KBM-7 (cell line): Measurements from ENCODE around the gene FBXO36.
"Not testable (repeated sequence)": the region's sequence is repeated elsewhere in the genome, so short reads cannot be mapped to it uniquely, and the experiment has no call there.

Source experiments
- DNase-seq: peaks from one replicate; pipeline ENCODE4 v3.0.0-alpha.2; 2015
- in situ Hi-C: fragments of 300-500 bp; cut with MboI; formaldehyde crosslinking; loops from 2 replicates; pipeline ENCODE4 v1.14.3; 2020; ENCODE audit warnings: low sequenced_read_pairs, low pct_unique_long_range_greater_than_20kb, mixed read lengths

Gene FBXO36, protein sequence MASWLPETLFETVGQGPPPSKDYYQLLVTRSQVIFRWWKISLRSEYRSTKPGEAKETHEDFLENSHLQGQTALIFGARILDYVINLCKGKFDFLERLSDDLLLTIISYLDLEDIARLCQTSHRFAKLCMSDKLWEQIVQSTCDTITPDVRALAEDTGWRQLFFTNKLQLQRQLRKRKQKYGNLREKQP

DNA sequence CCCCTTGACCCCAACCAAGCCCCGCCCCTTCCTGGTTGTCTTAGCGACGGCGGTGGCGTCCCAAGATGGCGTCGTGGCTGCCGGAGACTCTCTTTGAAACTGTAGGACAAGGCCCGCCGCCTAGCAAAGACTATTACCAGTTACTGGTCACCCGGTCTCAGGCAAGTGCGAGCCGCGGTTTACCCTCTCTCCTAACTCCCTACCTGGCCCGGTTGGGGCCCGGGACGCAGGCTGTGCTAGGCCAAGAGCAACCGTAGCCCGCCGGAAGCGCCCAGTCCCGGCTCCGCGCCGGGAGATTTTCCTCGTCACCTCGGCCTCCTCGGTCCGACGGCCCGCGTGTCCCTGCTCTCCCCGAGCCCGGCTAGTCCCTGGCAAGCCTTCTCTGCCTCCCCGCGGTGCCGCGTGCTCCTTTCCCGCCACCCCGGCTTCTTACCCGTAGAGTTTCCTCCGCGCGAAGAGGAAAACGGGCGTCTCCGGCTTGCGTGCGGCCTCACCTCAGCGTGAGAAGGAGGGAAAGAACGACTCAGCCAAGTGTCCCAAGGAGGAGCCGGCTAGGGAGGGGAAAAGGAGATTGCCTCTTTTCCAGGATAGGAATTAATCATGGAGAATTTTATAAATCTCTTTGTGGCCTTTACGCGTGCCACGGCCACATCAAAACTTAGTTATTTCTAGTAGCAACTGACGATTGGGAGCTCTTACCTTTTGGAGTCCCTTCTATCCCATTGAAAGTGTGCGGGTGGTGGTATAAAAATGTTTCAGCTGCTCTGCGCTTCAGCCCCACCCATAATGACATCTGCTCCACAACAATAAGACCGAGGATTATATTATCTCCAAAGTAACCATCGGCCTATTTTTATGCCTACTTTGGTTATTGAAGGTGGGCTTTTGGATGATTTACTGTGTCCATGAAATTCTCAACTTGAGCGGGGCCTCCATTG is at the start of gene FBXO36:
Gene FBXO36 (plus strand): TSS at position 55 of the 938 bp plus-strand sequence. CDS start 11 bp downstream, at position 66.
- in situ Hi-C loops = no loop called here
- DNase-seq = peak; percentile 83

DNA sequence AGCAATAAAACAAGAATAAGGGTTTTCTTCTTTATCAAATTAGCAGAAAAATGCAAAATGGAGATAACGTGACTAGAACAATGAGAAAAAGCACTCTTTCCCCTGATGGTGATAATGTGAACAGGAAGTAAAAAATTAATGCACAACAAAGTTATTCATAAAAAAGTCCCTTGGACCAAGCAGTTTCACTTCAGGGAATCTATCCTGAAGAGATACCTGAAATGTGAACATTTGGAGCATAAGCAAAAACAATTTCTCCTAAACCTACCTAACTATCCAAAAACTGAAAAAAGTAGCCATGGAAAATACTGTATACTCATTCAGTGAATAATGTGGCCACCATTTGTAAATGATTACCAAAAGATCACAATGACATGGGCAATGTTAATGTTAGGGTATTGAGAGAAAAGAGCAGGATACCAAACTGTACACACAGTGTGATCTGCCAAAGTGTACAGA is 49.2 kb upstream of the FBXO36 start:
- DNase-seq = no peak
- in situ Hi-C loops = no loop called here

DNA sequence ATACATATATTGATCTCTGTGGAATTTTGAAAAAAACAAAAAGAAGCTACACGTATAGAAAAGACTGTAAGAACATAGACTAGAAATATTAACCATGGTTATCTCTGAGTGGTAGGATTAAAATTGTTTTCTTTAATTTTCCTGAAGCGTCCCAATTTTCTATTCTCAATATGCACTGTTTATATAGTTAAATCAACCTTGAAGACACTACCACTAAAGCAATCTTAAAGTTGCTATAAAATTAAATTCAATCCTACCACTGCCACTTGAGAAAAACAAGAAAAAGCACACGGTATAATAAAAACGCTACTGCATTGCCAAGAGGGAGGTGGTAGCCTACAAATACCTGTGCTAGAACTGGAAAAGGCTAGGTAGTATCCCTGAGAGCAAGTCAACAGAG is 47.7 kb upstream of the FBXO36 start:
- in situ Hi-C loops = no loop called here
- DNase-seq = no peak

DNA sequence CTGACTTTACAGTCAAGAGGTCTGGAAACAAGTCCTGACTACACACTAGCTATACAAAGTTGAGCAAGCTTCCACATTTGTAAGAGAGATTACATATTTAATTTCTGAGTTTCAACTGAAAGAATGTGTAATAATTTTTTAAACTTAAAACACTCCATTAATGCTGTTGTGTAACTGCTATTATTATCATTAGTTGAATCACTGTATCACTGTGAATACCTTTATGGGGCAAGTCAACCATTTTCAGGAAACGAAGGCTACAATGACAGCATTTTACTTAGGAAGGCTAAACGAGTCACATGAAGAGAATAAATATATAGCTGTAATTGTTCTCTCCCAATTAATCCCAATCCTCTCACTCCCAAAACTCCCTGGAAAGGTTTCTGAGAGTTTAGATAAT is 46.8 kb upstream of the FBXO36 start:
- in situ Hi-C loops = no loop called here

DNA sequence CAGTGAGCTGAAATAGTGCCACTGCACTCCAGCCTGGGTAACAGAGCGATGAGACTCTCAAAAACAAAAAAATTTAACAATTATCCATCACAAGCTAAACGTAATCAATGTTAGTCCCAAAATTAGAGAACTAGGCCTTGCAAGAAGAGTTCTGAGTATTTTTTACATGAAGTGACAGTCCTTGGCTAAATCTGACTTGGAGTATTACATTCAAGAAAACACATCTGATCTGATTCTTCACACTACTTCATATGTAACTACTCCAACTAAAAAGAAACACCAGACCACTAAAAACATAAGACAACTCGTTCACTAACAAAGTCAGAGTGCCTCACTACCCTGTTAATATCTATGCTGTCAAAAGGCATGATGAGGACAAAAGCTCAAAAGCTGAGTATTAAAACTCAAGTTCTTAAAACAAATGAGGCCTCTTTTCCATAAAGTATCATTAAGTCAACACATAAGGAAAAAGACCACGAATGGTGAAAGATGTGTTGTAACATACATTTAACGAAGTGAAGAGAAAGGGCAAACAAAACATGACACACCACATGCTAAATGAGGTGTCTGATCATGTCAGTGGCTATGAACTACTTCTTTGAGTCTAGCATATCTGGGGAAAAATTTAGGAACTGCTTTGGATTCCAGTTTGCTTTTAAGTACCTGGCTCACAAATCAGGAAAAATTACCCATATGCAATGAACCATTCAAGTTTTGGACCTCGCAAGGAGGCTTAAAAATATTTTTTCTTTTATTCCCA is 42.9 kb upstream of the FBXO36 start:
- in situ Hi-C loops = no loop called here
- no peak for DNase-seq

More for the DNA sequence above, 46.8 kb upstream of the FBXO36 start:
- DNase-seq = no peak

DNA sequence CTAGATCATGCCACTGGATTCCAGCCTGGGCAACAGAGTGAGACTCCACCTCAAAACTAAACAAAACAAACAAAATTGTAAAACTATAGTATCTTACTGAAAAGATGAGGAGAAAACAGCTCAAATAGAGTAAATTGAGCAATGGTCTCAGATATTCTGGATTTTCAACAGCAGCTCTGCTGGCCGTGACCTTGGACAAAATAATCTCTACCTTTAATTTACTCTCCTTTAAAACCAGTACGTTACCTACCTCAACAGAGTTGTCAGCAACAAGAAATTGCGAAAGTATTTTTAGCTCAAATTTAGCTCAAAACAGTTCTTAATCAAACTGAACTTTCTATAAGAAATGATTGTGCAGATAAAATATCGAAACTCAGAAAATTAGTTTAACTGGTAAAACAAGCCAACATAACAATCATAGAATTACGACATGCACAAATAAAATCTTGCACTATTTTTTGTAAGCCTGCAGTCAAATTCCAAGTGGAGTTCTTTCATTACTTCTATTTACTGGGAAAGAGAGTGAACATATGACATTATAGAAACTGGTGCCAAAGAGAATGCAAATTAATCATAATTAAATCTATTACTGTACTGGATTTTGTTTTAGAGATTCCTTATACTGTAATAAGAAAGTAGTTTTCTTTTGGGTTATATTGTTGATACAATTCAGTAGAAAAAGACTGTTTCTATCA is 41.3 kb upstream of the FBXO36 start:
- in situ Hi-C loops = no loop called here
- no peak for DNase-seq

DNA sequence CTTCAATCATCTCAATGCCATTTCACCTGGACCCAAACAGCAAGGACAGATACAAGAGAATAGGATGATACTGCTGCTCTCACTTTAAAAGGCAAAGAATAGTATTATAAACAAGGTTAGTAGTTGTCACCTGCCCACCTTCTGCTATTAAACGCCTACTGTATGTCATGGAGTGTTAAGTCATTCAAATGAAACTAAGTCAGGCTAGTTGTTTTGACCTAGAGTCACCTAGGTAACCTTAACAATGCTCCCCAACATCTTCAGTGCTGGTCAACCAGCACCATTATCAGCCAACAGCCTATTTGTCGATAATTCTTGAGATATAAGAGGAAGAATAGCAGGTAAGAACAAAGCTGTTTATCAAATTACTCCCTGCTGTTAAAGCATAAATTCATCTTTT is 39.7 kb upstream of the FBXO36 start:
- DNase-seq = no peak
- in situ Hi-C loops = no loop called here

DNA sequence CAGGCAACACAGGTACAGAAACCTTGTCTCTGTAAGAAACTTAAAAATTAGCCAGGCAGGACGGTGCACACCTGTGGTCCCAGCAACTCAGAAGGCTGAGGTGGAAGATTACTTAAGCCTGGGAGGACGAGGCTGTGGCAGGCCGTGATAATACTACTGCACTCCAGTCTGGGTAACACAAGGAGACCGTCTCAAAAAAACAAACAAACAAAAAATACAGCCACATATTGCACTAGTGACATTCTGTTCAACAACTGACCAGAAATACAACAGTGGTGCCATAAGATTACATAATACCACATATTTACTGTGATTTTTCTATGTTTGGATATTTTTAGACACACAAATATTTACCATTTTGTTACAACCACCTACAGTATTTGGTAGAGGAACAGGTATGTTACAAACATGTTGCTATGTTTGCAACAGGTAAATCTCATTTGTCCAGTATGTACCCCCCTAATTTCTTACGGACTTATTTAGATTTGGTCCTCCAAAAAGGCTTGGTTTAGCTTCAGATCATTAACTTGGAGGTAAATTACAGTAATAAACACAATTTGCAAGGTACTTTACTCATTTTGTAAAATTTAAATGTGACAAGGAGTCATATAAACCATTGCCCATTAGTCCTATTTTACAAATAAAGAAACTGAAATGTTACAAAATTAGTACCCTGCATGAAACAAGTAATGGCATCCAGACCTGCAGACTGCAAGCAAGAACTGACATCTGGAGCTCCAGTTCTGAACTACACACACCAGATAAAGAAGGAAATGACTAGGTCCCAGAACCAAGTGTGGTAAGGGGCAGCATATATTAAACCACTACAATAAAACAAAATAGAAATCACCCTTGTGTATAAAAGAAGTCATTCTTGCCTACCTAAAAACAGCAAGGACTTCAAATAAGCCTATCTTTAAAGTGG is 37.3 kb upstream of the FBXO36 start:
- no peak for DNase-seq
- in situ Hi-C loops = no loop called here

DNA sequence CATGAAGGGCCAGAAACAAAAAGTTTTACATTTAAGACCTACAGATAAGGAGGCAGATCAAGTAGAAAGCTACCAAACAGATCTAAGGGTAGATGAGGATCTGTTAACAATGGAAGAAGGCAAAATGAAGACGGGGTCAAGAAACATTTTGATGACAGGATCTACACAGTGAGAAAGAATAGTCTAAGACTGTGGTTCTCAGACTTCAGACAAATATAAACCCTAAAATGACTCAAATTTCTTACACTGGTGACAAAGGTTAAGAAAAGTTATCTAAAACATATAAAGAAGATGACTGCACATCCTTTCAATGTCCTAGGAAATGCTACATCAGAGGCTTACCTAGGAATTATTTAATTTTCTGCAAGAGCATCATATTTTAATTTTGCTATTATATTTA is 34.9 kb upstream of the FBXO36 start:
- DNase-seq = no peak
- in situ Hi-C loops = no loop called here

DNA sequence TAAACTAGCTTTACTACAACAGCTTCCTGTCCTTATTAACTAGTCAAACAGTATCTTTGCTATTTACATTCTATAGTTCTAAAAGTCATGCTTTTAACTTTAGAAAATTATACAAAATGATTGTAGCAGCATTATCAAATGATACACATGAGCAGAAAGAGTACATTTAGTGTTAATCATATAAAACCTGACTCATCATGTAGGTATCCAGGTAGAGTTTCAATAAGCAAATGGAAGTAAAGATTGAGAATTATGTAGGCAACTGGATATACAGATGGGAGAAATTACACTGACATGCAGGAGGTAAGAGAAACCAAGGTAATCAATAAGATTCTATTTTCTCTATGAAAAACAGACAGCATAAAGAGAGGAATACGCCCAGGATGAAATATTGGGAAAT is 34.3 kb upstream of the FBXO36 start:
- DNase-seq = no peak
- in situ Hi-C loops = no loop called here

DNA sequence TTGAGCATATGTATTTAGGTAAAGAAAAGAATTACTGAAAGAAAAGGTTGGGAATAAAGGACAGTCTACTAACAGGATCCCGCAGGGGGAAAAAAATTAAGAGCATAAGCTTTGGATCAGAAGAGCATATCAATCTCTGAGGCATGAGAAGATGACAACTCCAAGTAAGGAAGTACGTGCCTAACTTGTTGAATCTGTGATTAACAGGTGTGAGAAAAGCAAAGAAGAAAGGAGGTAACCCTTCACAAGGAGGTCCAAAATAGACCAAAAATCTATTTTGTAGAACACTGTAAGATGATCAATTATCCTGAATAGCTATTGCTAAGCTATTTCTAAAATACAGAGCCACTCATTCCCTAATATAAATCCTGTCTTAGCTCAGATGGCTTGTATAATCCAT is 33.3 kb upstream of the FBXO36 start:
- no peak for DNase-seq
- in situ Hi-C loops = no loop called here

DNA sequence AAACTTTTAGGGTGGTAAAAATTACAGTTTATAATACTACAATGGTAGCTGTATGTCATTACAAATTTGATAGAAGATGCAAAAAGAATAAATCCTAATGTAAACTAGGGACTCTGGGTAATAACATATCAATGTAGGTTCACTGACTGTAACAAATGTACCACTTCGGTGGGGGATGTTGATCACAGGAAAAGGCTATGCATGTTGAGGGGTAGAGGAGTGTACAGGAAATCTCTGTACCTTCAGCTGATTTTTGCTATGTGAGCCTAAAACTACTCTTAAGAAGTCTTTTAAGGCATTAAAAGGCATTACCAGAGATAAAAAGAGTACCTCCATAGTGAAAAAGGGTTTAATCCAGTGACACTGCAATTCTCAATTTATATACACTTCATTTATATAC is 25.4 kb upstream of the FBXO36 start:
- in situ Hi-C loops = no loop called here
- no peak for DNase-seq

DNA sequence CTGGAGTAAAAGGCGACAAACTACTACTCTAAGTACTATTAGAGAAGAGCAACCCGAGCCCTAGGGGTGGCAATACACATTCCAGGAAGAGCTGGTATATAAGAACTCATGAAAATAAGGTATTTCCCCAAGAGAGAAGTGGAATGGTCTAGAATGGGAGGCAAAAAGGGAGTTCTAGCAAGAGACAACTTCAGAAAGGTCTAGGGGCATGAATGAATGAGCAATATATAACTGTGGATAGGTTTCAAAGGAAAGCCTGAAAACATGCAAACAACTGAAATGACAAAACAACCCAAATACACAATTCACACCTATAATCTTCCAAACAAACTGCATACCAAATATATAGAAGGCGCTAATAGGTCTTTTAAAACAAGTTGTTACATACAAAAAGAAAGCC is 22.7 kb upstream of the FBXO36 start:
- in situ Hi-C loops = no loop called here
- no peak for DNase-seq

DNA sequence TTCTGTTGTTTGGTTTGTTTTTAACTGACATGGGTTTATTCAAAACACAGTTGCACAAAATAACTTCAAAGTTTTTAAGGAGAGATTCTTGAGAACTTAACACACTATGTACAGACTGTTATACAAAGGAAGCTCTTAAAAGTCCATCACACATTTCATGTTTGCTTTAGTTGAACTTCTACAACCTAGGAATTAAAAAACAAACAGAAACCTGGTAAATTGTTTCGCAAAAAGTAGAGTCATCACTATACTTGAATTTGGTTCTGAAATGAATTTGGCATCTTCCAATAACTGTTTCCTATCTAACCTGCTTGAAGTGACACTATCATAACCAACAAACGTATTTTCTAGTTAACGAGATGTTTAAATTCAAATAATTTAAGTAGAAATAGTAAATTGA is 22.3 kb upstream of the FBXO36 start:
- in situ Hi-C loops = no loop called here
- no peak for DNase-seq

DNA sequence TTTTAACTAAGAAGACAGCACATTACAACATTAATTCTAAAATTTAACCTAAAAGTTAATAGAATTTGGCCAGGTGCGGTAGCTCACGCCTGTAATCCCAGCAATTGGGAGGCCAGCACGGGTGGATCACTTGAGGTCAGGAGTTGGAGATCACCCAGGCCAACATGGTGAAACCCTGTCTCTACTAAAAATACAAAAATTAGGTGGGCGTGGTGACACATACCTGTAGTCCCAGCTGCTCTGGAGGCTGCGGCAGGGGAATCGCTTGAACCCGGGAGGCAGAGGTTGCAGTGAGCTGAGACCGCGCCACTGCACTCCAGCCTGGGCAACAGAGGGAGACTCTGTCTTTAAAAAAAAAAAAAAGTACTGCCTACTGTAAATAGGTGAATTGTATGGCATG is 21.8 kb upstream of the FBXO36 start:
- in situ Hi-C loops, DNase-seq: not testable (repeated sequence)

DNA sequence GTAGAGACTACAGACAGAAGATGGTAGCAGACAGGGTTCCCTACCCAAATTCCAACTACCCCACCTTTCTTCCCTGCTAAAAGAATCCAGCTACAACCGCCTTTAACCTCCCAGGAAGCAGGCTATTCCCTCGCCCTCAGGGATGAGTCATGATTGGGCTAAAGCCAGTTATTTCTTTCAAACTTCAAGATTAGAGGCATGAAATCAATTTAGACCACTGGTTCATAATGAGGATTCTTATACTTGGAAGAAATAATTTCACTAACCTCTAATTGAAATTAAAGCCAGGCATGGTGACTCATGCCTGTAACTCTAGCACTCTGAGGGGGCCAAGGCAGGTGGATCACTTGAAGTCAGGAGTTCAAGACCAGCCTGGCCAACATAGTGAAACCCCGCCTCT is 20.5 kb upstream of the FBXO36 start:
- no peak for DNase-seq
- in situ Hi-C loops = no loop called here

DNA sequence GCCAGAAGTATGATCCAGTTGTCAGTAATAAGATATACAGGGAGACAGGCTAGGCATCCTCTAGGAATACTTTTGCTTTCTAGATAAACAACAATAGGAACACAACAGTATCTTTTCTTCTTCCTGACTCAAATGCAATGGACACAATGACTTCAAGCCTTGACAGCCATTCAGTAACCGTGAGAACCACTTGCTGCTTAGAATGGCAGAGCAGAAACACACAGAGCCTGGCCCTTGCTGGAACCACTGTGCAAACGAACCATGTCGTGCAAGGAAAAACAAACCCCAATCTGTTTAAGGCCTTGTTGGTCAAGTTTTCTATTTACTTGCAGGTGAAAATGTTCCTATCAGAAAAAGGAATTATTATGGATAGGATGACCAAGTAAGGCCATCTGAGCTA is 19.3 kb upstream of the FBXO36 start:
- DNase-seq = no peak
- in situ Hi-C loops = no loop called here

DNA sequence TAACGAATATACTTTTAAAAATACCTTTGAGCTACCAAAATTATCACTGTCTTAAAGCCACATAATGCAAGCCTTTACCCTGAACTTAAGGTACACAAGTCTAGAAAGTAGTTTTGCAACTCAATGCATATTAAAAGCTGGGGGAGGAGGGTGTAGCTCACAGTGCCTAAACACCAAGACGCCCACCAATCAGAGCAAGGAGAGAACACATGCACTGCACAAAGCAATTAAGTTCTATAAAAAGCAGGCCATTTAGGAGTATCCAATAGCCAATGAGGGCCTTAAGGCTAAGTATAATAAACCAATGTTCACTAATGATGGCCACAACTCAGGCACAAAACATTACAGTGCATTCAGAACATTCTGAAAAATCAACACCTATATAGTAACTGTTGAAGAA is 16.7 kb upstream of the FBXO36 start:
- no peak for DNase-seq
- in situ Hi-C loops = no loop called here
